ENCODE measurements around the gene KRTAP12-2.
"Not testable (repeated sequence)": the region's sequence is repeated elsewhere in the genome, so short reads cannot be mapped to it uniquely, and the experiment has no call there.

- not testable (repeated sequence) for TF ChIP-seq CTCF (IDR thresholded peaks at IDR 0.05); POLR2AphosphoS5 (IDR thresholded peaks at IDR 0.05); POLR2A (IDR thresholded peaks at IDR 0.05; ENCODE audit: low read depth); EP300 (IDR thresholded peaks at IDR 0.05)
Observed at GRCh38 chr21:44638506-44639330, 28.0 kb downstream of the KRTAP12-2 start.
